Measurements from ENCODE around the gene ELOVL7. TPM values are rescaled to one million over a fixed set of nuclear protein-coding genes. Genes with fewer than 3 reads are reported as not detected.

ELOVL7 gene
- total and polyA plus RNA-seq, 12 donors: 0.16 to 2.0 (median 0.59) TPM

- DNase-seq (no peak), ATAC-seq (no peak)
- no peaks in the 10 kb centered on the region for H3K4me1 ChIP-seq
- TF ChIP-seq CTCF (IDR thresholded peaks at IDR 0.05): no peak
- no peaks in the 10 kb centered on the region for H3K36me3 ChIP-seq
- H3K27me3 ChIP-seq: no peaks in the 10 kb centered on the region
- H3K4me3 ChIP-seq: no peak overlapping the region
- H3K27ac ChIP-seq: no peak overlapping the region
- WGBS, 2 donors: 48 to 58% methylated on average over 3 of the region's 3 CpGs
- H3K9me3 ChIP-seq: peaks cover 0 to 10% (median 0%) of the 10 kb centered on the region in 11 donors
- intact Hi-C loops (cut with DNase I): no loop called here
These were observed 133.7 kb downstream of the ELOVL7 start for GRCh38 chr5:60710362-60710761.

GRCh38 chr5:60705144-60705543 lies 138.9 kb downstream of the ELOVL7 start:
- intact Hi-C loops (cut with DNase I): no loop called here
- Histone ChIP-seq H3K36me3 (no peaks in the 10 kb centered on the region), H3K4me1 (peaks cover 0 to 13% (median 10%) of the 10 kb centered on the region in 9 donors), H3K4me3 (no peak overlapping the region), H3K9me3 (no peaks in the 10 kb centered on the region), H3K27me3 (peaks cover 0 to 6% (median 0%) of the 10 kb centered on the region in 7 donors), H3K27ac (no peak overlapping the region)
- DNase-seq (no peak), ATAC-seq (no peak)
- no peak for TF ChIP-seq CTCF (IDR thresholded peaks at IDR 0.05)

GRCh38 chr5:60703944-60704343 lies 140.1 kb downstream of the ELOVL7 start:
- H3K36me3 ChIP-seq: no peaks in the 10 kb centered on the region
- no peaks in the 10 kb centered on the region for H3K9me3 ChIP-seq
- peaks cover 0 to 20% (median 11%) of the 10 kb centered on the region in 9 donors for H3K4me1 ChIP-seq
- no peak for TF ChIP-seq CTCF (IDR thresholded peaks at IDR 0.05)
- intact Hi-C loops (cut with DNase I): no loop called here
- no peak overlapping the region for H3K27ac ChIP-seq
- H3K27me3 ChIP-seq: peaks cover 0 to 6% (median 0%) of the 10 kb centered on the region in 7 donors
- ATAC-seq (no peak), DNase-seq (no peak)
- no peak overlapping the region for H3K4me3 ChIP-seq
- 83 to 84% methylated on average over 2 of the region's 2 CpGs for WGBS, 2 donors

Other genes with a start within 250 kb of the ELOVL7 start
- 1 to 10 TPM in 1 of 10 donors, under 1 TPM in 2, not detected in 7; 0.46 to 1.1 (median 0.59) TPM for gene DEPDC1B, start 144.1 kb downstream of the ELOVL7 start, total RNA-seq
- under 1 TPM; 0.04 to 0.15 TPM for gene DEPDC1B, start 144.1 kb downstream of the ELOVL7 start, polyA plus RNA-seq
- gene ERCC8, start 100.8 kb upstream of the ELOVL7 start, total RNA-seq: 1 to 10 TPM; 4.1 to 8.3 (median 6.8) TPM
- gene ERCC8, start 100.8 kb upstream of the ELOVL7 start, polyA plus RNA-seq: 1 to 10 TPM; 4.4 to 4.9 TPM
- 10 to 100 TPM; 23.0 to 49.2 (median 29.9) TPM for gene NDUFAF2, start 100.9 kb upstream of the ELOVL7 start, total RNA-seq
- 10 to 100 TPM; 60.3 to 96.5 TPM for gene NDUFAF2, start 100.9 kb upstream of the ELOVL7 start, polyA plus RNA-seq